HG02798 (cell line): ENCODE data around the gene NPLOC4.

Source experiments
- ATAC-seq: cut with Tn5 transposase; IDR thresholded peaks from one replicate; pipeline ENCODE4 v1.9.1; 2021; ENCODE audit warnings: mild to moderate bottlenecking; ENCODE audit not compliant: unreplicated experiment, poor library complexity

NPLOC4 gene

GRCh38 chr17:81553018-81553615 is 83.8 kb downstream of the NPLOC4 start:
- ATAC-seq, result peak; percentile 44

- ATAC-seq, result peak; percentile 55
Observed at GRCh38 chr17:81552244-81553017, 84.5 kb downstream of the NPLOC4 start, which contains the start of gene FAAP100. Gene FAAP100 (minus strand): TSS chr17:81552353. CDS start chr17:81552330, 23 bp downstream.

- ATAC-seq, result no peak
Observed at GRCh38 chr17:81551458-81552243, 85.3 kb downstream of the NPLOC4 start.

- ATAC-seq, result no peak
Observed at GRCh38 chr17:81550830-81551457, 86.0 kb downstream of the NPLOC4 start.

GRCh38 chr17:81550285-81550684 is 86.6 kb downstream of the NPLOC4 start:
- no peak for ATAC-seq

GRCh38 chr17:81549826-81550225 is 87.1 kb downstream of the NPLOC4 start:
- no peak for ATAC-seq

GRCh38 chr17:81549031-81549557 is 87.8 kb downstream of the NPLOC4 start:
- ATAC-seq, result no peak

GRCh38 chr17:81547614-81547982 is 89.3 kb downstream of the NPLOC4 start:
- no peak for ATAC-seq

- no peak for ATAC-seq
Observed at GRCh38 chr17:81546906-81547613, 89.9 kb downstream of the NPLOC4 start.

- no peak for ATAC-seq
Observed at GRCh38 chr17:81545160-81545949, 91.6 kb downstream of the NPLOC4 start.

GRCh38 chr17:81544281-81544974 is 92.5 kb downstream of the NPLOC4 start:
- no peak for ATAC-seq

GRCh38 chr17:81543756-81544155 is 93.2 kb downstream of the NPLOC4 start:
- ATAC-seq, result no peak

GRCh38 chr17:81543339-81543675 is 93.6 kb downstream of the NPLOC4 start:
- ATAC-seq, result no peak

GRCh38 chr17:81542431-81543338 is 94.2 kb downstream of the NPLOC4 start:
- ATAC-seq, result no peak

GRCh38 chr17:81541123-81541522 is 95.8 kb downstream of the NPLOC4 start:
- no peak for ATAC-seq

- ATAC-seq, result no peak
Observed at GRCh38 chr17:81540676-81541027, 96.3 kb downstream of the NPLOC4 start.

- ATAC-seq, result no peak
Observed at GRCh38 chr17:81539961-81540675, 96.8 kb downstream of the NPLOC4 start.
